Islet of Langerhans (tissue), 1 donor: ENCODE measurements around the gene PGAP2.
"Not testable (repeated sequence)": the region's sequence is repeated elsewhere in the genome, so short reads cannot be mapped to it uniquely, and the experiment has no call there.

Experiments
- FAIRE-seq: peaks from one replicate; lab custom pipeline; 2011; peaks lifted over from hg19 to GRCh38; lab: Jason Lieb, UNC

PGAP2 gene

DNA sequence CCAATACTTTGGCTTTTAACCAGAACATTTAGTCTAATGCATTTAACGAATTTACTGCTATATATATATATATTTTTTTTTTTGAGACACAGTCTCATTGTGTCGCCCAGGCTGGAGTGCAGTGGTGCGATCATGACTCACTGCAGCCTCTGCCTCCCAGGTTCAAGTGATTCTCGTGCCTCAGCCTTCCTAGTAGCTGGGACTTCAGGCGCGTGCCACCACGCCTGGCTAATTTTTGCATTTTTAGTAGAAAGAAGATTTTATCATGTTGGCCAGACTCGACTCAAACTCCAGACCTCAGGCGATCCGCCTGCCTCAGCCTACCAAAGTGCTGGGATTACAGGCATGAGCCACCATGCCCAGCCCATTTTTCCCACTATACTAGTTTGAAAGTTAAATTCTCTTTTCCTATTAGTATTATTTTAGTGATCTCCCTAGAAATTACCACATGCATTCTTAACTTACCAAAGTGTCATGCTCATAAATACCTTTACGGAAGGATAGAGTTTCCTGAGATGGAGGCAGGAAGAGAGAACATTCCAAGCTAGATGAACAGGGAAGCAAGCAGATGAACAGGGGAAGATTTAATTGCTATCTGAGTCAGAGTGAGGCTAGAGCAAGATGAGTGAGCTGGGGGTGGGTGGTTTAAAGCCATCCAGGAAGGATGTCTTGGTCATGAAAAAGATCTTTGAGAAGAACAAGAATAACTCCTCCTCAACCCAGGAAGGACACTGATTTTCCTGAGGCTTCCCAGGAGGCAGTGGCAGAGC lies 4.4 kb upstream of the PGAP2 start:
- no peak for FAIRE-seq

DNA sequence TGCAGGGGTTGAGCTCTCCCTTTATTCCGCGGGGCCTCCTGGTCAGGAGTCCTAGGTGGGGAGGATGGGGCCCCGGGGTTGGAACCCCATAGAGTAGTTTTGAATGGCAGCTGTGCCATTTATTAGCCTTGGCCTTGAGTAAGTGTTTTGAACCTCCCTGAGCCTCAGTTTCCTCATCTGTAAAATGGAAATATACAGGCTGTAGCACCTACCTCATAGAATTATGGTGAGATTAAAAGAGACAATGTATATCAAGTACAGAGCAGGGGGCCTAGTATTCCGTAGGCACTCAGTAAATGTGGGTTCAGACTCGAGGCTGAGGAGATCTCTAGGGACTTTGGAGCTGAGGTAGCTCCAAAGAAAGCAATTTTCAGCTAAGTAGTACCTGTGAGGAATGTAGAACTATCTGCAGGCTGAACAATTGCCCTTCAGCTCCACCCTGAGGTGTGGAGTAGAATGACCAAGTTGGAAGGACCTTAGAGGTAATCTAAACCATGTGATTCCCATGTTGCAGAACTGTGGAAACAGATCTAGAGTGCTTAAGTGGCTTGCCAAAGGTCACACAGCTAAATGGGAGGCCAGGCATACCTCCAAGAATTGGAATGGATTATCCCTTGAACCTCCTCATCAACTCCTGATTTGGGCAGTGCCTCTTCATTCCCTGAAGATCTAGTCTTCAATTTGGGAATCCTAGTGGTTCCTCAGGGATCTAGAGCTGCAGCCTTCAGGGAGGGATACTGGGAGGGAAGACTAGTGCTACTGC lies 682 bp downstream of the PGAP2 start:
- FAIRE-seq: peak; percentile 55

DNA sequence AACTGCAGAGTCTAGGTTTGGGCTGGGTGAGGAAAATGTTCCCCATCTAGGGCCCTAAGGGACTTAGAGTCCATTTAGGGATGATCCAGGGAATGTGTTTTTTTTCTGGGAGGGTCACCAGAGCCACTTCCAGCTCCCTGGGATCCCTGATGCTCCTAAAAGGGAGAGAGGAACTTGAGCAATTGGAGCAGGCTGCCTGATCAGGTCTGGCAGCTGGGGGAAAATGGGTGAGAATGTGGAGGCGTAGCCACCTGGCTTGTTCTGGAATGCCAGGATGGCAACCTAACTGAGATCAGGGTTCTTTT lies 1.2 kb downstream of the PGAP2 start:
- FAIRE-seq: no peak

DNA sequence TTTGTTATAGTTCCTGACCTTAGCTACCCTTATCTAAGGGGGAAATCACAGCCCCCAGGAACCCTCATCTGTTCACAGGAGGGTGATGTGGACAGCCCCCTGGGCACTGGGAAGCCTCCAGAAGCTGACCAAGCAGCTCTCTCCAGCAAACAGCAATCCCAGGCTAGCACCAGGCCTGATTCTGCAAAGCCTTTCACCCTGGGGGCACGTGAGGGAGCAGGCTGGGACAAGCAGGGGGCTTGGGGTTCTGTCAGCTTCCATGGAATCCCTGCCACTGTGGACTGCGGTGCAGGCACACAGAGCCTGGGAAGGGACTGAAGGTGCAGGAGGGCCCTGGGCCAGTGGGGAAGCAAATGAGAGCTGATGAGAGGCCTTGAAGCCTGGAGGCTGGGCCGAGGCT lies 2.1 kb downstream of the PGAP2 start:
- FAIRE-seq: no peak

DNA sequence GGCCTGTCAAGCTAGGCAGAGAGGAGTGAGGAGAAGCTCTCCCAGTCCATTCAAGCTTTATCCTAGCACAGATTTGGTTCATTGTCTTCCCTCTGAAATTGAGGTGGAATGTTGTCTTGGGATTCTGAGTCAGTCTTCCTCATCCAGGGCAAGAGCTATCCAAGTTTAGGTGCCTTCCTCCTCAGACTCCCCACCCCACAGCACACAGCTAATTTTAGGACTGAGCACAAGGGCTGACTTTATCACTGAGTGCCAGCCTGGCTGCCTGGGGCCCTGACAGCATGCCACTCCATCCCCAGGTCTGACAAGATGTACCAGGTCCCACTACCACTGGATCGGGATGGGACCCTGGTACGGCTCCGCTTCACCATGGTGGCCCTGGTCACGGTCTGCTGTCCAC lies 2.6 kb downstream of the PGAP2 start:
- FAIRE-seq: no peak

DNA sequence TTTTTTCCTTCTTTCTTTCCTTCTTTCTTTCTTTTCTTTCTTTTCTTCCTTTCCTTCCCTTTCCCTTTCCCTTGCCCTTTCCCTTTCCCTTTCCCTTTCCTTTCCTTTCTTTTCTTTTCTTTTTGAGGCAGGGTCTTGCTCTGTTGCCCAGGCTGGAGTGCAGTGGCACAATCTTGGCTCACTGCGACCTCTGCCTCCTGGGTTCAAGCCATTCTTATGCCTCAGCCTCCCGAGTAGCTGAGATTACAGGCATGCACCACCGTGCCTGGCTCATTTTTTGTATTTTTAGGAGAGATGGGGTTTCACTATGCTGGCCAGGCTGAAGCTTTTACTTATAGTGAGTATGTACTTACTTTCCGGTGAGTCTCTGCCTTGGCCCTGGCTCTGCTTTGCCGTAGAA lies 6.5 kb downstream of the PGAP2 start:
- FAIRE-seq: not testable (repeated sequence)

DNA sequence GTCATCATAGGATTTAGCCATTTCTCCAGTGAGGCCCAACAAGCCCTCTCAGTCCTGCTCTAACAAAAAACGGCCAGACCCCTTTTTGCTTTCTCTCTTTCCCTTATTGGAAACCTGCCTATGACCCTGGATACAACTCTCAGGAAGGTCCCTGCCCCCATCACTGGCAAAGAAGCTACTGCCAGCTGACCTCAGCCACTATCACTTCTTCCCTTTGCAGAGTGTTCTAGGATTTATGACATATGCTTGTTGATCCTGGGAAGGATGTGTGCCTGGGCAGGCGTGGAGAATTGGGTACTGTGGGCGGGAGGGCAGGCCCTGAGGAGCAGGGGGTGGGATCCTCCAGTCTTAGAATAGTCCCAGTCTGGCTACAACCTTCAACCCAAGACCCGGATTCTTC lies 7.5 kb downstream of the PGAP2 start:
- FAIRE-seq: no peak

DNA sequence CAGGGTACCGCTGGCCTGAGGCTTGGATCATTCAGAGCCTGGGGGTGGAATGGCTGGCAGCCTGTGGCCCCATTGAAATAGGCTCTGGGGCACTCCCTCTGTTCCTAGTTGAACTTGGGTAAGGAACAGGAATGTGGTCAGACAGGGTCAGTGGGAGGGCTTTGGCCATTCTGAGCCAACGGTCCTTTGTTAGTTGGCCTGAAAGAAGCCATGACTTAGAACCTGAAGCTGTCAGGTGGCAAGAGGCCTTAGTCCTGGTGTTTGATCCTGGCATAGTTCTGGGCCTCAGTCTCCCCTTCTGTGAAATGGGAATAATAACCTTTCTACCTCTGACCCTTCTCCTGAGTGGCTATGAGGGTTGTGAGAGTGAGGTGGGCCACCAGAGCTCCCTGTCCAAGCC lies 8.3 kb downstream of the PGAP2 start:
- FAIRE-seq: no peak

DNA sequence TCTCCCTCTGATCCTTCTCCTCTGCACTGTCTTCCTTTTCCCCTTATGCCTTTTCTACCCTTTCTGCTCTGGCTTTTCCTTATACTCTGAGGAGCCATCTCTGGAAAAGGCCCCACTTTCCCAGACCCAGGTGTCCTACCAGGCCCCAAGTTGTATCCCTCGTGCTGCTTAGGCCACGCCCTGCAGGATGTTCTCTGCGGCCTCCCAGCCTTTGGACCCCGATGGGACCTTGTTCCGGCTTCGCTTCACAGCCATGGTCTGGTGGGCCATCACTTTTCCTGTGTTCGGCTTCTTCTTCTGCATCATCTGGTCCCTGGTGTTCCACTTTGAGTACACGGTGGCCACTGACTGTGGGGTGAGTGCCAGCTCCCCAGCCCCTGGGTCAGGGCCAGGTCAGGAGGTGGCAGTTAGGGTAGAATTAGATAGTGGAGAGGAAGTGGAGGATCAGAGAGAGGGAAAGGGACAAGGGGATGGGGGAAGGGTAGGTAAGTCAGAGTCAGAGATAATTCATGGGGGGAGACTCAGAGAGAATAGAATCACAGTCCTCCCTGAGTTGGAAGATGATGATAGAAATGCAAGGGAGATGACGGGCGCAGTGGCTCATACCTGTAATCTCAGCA lies 8.9 kb downstream of the PGAP2 start:
- FAIRE-seq: no peak

DNA sequence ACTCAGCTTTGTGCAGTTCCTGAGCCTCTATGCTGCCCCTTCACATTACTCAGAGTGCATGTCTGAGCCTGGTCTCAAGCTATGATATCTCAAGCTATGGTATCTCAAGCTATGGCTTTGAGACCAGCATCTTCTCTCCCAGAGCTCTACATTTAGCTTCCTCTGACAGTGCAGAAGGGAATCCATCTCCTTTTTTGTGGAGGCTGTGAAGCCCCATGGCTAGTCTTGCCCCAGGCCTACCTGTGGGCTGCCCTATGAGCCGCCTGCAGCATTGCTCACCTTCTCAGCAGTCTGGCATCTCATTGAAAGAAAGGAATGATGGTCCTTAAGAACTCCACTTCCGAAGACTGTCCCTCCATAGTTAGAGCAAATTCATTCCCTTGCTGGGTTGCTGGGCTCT lies 12.6 kb downstream of the PGAP2 start:
- FAIRE-seq: no peak

DNA sequence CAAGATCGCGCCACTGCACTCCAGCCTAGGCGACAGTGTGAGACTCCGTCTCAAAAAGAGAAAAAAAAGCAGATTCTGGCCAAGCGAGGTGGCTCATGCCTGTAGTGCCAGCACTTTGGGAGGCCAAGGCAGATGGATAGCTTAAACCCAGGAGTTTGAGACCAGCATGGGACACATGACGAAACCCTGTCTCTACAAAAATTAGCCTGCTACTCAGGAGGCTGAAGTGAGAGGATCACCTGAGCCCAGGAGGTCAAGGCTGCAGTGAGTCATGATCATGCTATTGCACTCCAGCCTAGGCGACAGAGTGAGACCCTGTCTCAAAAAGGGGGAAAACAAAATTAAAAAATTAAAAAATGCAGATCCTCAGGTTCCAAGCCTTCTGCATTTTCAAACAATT lies 14.0 kb downstream of the PGAP2 start:
- FAIRE-seq: no peak

DNA sequence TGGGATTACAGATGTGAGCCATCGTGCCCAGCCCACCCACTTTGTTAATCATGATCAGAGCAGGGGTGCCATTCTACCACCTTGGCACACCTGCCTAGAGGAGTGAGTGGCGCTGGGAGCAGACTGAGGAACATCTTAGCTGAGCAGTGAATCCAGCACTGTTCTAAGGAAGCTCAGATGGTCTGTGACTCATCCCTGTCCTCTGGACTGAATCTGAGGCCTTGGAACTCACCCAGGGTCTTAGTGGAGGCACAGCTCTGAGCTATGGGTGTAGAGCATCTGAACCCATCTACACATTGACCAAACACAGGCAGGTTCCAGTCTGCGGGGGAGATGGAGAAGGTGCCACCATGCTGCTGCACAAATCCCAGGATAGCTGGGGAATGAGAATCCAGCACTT lies 14.9 kb downstream of the PGAP2 start:
- FAIRE-seq: no peak

DNA sequence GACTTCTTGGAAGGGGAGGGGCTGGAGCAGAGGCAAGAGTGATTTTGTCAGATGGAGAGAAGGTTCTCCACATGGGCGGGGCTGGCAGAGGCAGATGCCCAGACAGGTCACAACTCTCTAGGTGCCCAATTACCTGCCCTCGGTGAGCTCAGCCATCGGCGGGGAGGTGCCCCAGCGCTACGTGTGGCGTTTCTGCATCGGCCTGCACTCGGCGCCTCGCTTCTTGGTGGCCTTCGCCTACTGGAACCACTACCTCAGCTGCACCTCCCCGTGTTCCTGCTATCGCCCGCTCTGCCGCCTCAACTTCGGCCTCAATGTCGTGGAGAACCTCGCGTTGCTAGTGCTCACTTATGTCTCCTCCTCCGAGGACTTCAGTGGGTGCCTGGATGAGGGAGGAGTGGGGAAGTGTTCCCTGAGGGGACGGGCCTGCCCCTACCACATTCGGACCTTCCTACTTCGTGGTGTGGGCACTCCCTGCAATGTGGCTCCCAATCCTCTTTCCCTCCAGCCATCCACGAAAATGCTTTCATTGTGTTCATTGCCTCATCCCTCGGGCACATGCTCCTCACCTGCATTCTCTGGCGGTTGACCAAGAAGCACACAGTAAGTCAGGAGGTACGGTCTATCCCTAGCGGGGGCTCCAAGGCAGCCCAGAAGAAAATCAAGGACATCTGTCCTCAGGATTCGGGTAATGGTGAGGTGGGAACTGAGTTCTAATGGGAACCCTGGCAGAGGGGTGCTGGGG lies 15.6 kb downstream of the PGAP2 start:
- FAIRE-seq: no peak

DNA sequence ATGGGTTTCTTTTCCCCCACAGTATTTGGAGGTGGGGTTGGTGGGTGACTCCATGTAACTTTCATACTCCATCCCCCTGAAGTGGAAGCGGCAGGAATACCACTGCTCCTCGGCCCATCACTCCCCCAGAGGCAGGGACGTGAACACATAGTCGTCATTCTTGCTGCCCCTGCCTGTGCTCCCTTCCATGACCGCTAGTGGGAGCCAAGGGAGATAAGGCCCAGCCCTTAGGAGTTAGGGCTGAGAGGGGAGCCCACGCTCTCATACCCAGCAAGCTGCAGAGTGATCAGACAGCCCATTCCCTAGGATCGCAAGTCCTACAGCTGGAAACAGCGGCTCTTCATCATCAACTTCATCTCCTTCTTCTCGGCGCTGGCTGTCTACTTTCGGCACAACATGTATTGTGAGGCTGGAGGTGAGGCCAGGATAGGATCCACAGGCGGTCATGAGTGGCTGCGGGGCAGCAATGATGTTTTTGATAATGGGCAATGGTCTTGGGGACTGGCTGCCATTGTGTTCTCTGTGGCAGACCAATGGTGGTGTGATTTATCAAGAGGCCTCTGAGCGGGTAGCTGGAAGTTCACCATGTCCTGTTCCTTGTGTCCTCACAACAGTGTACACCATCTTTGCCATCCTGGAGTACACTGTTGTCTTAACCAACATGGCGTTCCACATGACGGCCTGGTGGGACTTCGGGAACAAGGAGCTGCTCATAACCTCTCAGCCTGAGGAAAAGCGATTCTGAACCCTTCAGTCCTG lies 16.5 kb downstream of the PGAP2 start:
- FAIRE-seq: no peak

DNA sequence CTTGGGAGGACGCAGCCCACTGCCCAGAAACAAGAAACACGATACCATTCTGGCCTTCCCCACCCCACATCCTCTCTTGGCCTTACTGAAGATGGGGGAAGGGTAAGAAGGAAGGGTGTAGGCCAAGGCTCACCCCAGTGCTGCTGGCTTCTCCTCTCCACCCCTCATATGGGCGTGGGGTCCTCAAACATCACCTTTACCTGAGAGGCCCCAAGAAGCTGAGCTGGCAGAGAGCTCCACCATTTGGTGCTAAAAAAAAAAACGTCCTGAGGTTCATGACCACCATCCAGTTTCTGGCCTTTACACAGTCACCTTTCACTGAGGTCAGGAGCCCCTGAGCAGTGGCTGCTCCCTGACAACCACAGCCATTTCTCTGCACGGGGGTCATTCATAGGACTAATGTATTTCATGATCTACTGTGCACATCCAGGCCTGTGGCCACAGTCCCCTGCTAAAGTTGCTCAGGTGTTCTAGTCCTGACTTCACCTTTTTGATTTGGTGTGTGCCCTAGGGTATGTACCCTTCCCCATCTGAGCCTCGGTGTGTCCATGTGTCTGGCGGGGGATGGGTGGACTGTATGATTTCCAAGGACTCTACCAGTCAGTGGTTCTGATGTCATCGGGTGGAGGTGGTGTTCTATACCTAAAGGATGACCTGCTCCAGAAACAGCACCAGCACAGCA lies 17.3 kb downstream of the PGAP2 start:
- FAIRE-seq: no peak

DNA sequence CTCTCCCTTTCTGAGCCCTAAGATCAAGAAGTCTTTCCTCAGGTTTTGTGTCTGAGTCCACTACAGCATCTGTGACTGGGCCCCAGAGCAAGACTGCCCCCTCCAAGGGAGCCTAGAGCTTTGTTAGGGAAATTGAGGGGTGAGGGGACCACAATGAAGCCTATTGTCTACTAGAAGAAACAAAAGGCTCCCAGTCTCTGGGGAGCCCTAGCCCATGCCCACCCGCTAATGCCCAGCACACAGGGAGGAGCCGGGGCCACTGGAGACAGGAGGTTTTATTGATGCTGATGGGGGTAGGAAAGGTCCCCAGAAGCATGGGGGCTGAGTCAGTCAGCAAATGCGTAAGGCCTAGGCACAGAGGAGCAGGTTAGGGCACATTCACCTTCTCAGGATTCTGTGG lies 18.4 kb downstream of the PGAP2 start:
- no peak for FAIRE-seq

DNA sequence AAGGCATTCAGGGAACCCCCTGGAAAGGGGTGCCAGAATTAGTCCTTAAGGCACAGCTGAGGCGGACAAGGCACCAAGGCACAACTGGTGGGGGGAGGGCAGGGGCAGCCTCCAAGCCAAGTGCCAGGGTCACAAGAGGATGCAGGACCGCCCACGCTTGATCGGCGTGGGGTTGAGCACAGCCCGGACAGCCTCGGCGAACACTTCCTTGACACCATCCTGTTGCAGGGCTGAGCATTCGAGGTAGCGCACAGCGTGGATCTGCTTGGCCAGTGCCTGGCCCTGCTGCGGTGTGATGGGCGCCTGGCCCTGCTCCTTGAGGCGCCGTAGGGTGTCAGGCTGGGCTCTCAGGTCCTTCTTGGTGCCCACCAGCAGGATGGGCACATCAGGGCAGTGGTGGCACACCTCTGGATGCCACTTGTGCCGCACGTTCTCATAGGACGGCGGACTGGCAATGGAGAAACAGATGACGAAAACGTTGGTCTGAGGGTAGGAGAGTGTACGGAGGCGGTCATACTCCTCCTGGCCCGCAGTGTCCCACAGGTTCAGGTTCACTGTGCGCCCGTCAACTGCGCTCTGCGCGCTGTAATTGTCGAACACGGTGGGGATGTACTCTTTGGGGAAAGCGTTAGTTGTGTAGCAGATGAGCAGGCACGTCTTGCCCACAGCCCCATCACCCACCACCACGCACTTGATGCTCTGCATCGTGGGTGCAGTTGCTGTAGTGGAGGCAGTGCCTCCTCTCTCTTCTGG lies 19.2 kb downstream of the PGAP2 start:
- no peak for FAIRE-seq

DNA sequence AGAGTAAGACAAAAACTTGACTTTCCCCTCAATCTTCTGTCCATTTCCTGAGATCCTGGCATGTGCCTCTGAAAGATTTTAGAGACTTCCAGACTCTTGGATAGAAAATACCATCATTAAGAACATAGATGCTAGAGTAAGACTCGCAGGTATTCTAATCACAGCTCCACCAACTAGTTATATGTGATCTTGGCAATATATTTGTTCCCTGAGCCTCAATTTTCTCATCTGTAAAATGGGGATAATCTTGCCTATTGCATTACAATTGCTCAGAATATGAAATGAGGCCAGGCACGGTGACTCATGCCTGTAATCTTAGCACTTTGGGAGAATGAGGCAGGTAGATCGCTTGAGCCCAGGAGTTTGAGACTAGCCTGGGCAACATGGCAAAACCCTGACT lies 21.7 kb downstream of the PGAP2 start:
- FAIRE-seq: no peak

DNA sequence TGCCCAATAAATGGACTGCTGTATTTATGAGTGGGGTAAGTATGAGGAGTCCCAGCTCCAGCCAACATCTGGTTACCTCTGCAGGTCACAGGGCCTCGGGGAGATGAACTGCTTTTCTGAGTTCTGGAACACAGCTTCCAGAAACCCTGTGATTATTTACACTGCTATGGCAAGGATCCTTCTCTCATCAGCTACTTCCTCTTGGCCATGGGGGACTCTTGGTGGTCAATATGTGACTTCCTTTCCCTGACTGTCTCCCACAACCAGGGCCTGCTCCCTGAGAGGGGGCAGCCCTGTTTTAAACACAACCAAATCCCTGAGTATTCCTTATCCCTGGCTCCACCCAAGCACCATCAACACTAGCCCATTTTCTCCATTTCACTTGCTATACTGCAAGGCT lies 22.4 kb downstream of the PGAP2 start:
- FAIRE-seq: no peak

DNA sequence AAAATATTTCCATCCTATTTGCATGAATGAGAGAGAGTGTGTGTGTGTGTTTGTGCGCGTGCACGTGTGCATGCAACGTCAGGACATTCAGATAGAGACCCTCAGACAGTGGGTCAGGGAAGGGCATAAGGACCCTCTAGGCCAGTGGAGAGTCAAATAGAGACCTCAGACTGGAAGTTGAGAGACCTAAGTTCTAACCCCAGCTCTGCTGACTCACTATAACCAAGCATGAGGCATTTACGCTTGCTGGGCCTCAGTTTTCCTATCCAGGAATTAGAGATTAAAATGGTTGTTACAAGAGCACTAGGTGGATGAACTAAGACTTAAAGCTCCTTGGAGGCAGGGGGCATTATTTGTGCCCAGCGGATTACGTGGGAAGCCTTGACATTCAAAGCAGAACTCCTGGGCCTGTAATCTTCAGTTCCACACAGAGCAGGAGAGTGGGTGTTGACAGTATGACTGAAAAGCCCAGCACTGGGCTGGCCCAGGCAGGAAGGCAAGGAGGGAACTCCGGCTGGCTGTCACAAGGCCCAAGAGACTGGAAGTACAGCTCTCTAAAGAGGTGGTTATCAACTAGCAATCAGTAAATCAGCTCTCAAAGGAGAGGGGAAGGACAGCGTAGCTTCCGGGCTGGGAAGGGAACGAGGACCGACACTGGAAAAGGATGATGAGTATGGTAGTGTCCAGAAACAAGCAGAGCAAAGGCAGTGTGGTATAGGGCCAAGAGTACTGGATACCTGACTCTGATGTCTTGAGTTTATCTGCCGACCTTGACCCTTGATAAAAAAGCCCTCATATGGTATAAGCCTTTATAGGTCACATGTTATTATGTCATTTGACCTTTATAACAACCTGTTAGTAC lies 23.2 kb downstream of the PGAP2 start:
- FAIRE-seq: no peak
